Measurements from ENCODE around the gene GABPB2.
A peak's percentile ranks its signal among the peaks of the same experiment; 100 is the strongest.

The GABPB2 gene

GRCh38 chr1:151070474-151071276, at the start of gene GABPB2:
Gene GABPB2 (plus strand): TSS chr1:151070761. CDS start chr1:151088190, 17,429 bp downstream.
- DNase-seq = peak; percentile 87

GRCh38 chr1:151024540-151025146, 45.9 kb upstream of the GABPB2 start:
- peak; percentile 82 for DNase-seq

GRCh38 chr1:151026460-151026859, 44.1 kb upstream of the GABPB2 start:
- no peak for DNase-seq

- DNase-seq = no peak
Measured at GRCh38 chr1:151032164-151032563, 38.4 kb upstream of the GABPB2 start.

- no peak for DNase-seq
Measured at GRCh38 chr1:151035167-151035566, 35.4 kb upstream of the GABPB2 start.

GRCh38 chr1:151036356-151036755, 34.2 kb upstream of the GABPB2 start, which contains the start of gene BNIPL:
Gene BNIPL (plus strand): TSS chr1:151036586. CDS start chr1:151036726, 140 bp downstream.
- DNase-seq = no peak

GRCh38 chr1:151037032-151037431, 33.5 kb upstream of the GABPB2 start:
- no peak for DNase-seq

GRCh38 chr1:151039521-151039920, 31.0 kb upstream of the GABPB2 start:
- no peak for DNase-seq

- DNase-seq = no peak
Measured at GRCh38 chr1:151043163-151043562, 27.4 kb upstream of the GABPB2 start.

- peak; percentile 63 for DNase-seq
Measured at GRCh38 chr1:151047591-151047924, 23.0 kb upstream of the GABPB2 start, which contains the start of gene C1orf56. Gene C1orf56 (plus strand): TSS chr1:151047751. CDS start chr1:151047848, 97 bp downstream.

- peak; percentile 53 for DNase-seq
Measured at GRCh38 chr1:151047925-151048644, 22.5 kb upstream of the GABPB2 start.

- DNase-seq = no peak
Measured at GRCh38 chr1:151048645-151049032, 21.9 kb upstream of the GABPB2 start.

GRCh38 chr1:151049458-151049857, 21.1 kb upstream of the GABPB2 start:
- DNase-seq = no peak

GRCh38 chr1:151050051-151050688, 20.4 kb upstream of the GABPB2 start:
- no peak for DNase-seq

- DNase-seq = no peak
Measured at GRCh38 chr1:151051356-151052009, 19.1 kb upstream of the GABPB2 start.

GRCh38 chr1:151054971-151055547, 15.5 kb upstream of the GABPB2 start:
- DNase-seq = no peak

- DNase-seq = no peak
Measured at GRCh38 chr1:151055581-151055980, 15.0 kb upstream of the GABPB2 start.

GRCh38 chr1:151056149-151056548, 14.4 kb upstream of the GABPB2 start:
- no peak for DNase-seq

GRCh38 chr1:151058692-151059091, 11.9 kb upstream of the GABPB2 start:
- no peak for DNase-seq

GRCh38 chr1:151059109-151060006, 11.2 kb upstream of the GABPB2 start, which contains the start of gene CDC42SE1:
Gene CDC42SE1 (minus strand): TSS chr1:151059622. CDS start chr1:151055730, 3,892 bp downstream.
- peak; percentile 85 for DNase-seq
